KBM-7 (cell line): ENCODE data around the gene GADD45B.

Experiments
- DNase-seq: peaks from one replicate; pipeline ENCODE4 v3.0.0-alpha.2; 2015
- in situ Hi-C: fragments of 300-500 bp; cut with MboI; formaldehyde crosslinking; loops from 2 replicates; pipeline ENCODE4 v1.14.3; 2020; ENCODE audit warnings: low sequenced_read_pairs, low pct_unique_long_range_greater_than_20kb, mixed read lengths

The GADD45B gene

DNA sequence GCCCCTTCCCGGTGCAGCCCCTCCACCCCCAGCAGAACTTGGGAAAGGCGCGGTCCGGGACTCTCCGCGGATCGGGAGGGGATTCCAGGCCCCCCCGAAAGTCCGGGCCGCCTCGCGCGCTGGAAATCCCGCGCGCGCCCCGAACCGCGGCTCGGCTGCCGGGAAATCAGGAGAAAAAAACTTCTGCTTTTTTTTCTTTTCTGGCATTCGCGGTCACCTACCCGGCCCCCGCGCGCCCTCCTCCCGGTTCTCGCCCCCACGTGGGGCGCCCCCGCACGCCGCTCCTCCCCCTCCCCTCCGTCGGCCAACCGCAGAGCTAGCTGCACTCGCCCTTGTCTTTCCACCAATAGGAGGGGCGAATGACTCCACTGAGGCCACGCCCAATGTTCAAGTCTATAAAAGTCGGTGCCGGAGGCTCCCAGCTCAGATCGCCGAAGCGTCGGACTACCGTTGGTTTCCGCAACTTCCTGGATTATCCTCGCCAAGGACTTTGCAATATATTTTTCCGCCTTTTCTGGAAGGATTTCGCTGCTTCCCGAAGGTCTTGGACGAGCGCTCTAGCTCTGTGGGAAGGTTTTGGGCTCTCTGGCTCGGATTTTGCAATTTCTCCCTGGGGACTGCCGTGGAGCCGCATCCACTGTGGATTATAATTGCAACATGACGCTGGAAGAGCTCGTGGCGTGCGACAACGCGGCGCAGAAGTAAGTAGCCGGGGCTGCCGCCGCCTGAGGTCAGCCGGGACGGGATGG, at the start of gene GADD45B:
Gene GADD45B, plus strand, starts transcription at position 426 of the 749 bp plus-strand sequence. Its CDS starts 232 bp downstream, at position 658.
- peak; percentile 97 for DNase-seq
- in situ Hi-C loops: no loop called here

- in situ Hi-C loops: no loop called here
- DNase-seq: peak; percentile 37
These were observed 49.1 kb upstream of the GADD45B start for GRCh38 chr19:2426611-2427428.

GRCh38 chr19:2427429-2428320, 48.3 kb upstream of the GADD45B start, which contains the start of gene TIMM13:
Gene TIMM13 (minus strand): TSS chr19:2427586. CDS start chr19:2427533, 53 bp downstream.
- in situ Hi-C loops: no loop called here
- DNase-seq: peak; percentile 96

DNA sequence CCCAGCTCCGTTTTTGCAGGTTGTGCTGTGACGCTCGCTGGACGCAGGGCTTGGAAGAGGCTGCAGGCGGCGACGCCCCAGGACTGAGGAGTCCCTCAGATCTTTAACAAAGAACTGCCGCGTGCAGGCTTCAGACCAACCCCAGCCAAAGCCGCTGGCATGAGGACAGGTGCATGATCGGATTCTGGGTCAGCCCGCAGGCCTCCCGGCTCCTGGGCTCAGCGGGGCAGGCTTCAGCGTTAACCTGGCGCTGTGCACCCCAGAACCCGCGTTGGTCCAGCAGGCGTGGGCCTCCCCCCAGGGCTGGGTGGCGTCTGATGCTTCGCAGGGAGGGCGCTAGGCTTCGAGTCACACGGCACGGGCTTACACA, 47.6 kb upstream of the GADD45B start:
- in situ Hi-C loops: no loop called here
- no peak for DNase-seq

DNA sequence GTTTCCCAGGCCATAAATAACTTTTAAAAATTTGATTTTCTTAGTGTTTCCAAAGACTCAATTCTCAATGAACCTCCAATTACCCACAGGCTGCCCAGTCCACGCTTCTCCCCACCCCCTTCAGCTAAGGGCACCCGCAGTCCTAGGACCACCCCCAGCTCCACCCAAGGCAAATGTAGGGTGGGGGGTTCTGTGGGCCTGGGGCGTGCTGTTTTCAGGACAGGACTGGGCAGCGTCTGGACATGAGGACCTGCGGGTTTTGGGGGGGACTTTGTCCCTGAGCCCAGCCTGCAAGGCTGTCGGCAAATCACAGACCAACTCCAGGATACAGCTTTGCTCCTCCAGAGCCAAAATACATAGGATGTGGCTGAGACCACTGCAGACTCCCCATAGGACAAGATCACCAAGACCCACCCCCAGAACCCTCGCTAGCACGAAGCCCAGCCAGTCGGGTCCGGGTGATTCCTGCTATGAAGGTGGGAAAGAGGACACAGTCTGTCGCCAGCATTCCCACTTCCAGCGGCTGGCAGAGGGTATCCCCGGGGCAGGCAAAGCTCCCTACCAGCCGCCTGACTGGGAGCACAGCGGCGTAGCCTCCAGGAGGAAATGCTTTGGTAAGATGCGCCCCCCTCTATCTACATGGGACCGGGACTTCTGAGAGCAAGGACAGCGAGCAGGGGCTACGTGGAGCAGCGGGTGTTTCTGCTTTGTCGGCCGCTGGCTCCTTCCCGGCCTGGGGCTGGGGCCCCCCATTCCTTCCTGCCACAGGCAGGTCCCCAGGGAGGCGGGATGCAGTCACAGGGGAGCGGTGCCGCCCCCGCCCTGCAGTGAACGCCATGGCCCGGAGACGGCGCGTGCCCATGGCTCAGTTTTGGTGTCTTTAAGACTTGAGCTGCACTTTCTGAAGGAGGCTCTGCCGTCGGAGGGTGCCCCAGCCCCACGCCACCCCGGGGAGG, 46.9 kb upstream of the GADD45B start:
- in situ Hi-C loops: no loop called here

GRCh38 chr19:2429917-2430535, 45.9 kb upstream of the GADD45B start:
- no peak for DNase-seq
- in situ Hi-C loops: no loop called here

More for the DNA sequence above, 46.9 kb upstream of the GADD45B start:
- DNase-seq: no peak

GRCh38 chr19:2431318-2432055, 44.4 kb upstream of the GADD45B start:
- no peak for DNase-seq
- in situ Hi-C loops: no loop called here

GRCh38 chr19:2432131-2432848, 43.6 kb upstream of the GADD45B start:
- in situ Hi-C loops: no loop called here
- no peak for DNase-seq

DNA sequence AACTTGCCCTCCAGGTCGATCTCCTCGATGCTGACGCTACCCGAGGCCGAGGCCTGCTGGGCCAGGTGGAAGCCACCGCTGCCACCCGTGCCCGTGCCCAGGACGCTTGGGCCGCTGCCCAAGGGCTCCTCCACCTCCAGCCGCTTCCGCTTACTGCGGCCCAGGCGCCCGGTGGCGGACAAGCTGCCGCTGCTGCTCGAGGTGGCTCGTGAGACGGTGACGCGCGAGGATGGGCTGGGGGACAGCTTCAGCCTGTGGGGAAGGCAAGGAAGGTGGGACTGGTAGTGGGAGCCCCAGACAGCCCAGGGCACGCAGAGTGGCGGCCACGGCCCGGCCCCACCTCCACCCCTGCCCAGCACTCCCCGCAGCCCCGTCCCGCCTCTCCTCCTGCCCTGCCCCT, 42.1 kb upstream of the GADD45B start:
- DNase-seq: no peak
- in situ Hi-C loops: no loop called here

- DNase-seq: no peak
- in situ Hi-C loops: no loop called here
These were observed 41.7 kb upstream of the GADD45B start for GRCh38 chr19:2434267-2434666.

DNA sequence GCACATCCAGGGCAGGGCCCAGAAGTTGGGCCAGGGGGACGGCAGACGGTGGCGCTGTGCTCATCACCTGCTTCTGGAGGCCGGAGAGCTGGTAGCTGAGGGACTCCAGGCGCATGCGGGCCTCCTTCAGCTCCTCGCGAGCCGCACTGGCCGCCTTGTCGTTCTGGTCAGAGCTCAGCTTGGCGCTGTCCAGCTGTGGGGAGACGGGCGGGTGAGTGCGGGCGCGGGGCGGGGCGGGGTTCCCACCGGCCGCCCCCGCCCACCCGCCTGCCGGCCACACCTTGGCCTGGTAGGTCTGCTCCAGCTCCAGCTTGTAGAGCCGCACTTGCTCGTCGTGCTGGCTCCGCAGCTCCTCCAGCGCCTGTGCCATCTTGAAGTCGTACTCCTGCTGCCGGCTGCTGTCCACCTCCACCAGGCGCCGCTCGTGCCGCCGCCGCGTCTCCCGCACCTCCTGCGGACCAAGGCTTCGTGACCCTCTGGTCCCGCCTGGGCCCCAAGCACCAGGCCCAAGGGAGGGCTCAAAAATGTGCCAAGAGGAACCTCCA, 41.1 kb upstream of the GADD45B start:
- no peak for DNase-seq
- in situ Hi-C loops: no loop called here

- DNase-seq: no peak
- in situ Hi-C loops: no loop called here
These were observed 39.5 kb upstream of the GADD45B start for GRCh38 chr19:2436384-2436783.

DNA sequence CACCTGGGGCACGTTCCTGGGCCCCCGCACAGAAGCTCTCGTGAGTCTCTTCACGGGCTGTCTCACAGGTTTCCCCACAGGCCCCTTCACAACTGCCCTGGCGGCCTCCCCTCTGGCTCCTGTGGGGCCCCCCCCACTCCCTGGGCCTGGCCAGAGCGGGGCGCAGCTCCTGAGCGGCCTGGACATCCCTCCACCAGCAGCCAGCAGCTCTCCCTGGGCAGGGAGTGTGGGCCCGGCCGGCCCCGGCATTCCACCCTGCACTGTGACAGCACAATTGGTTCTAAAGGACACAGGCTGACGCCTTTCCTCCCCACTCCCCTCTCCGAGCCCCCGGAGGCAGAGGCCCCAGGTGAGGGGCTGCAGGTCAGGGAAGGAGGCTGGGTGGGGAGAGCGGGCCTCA, 39.0 kb upstream of the GADD45B start:
- in situ Hi-C loops: no loop called here
- no peak for DNase-seq

- in situ Hi-C loops: no loop called here
- DNase-seq: no peak
These were observed 37.7 kb upstream of the GADD45B start for GRCh38 chr19:2438178-2438577.

DNA sequence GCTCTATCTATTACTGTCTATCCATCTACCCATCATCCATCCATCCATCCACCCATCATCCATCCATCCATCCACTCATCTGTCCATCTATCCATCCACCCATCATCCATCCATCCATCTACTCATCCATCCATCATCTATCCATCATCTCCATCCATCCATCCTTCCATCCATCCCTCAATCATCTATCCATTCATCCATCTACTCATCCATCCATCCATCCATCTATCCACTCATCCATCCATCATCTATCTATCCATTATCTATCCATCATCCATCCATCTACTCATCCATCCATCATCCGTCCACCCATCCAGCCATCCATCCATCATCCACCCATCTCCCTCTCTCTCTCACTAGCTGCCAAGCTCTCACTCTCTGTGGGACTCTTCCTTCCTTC, 35.4 kb upstream of the GADD45B start:
- in situ Hi-C loops: no loop called here

GRCh38 chr19:2441096-2441752, 34.7 kb upstream of the GADD45B start:
- in situ Hi-C loops: no loop called here
- no peak for DNase-seq

More for the DNA sequence above, 35.4 kb upstream of the GADD45B start:
- no peak for DNase-seq
